Mesendoderm (in vitro differentiated cells): Measurements from ENCODE around the gene OLFM1.
A peak's percentile ranks its signal among the peaks of the same experiment; 100 is the strongest.

Source experiments
- DNase-seq: peaks from one replicate; pipeline ENCODE4 v3.0.0; 2013
- H2AK5ac ChIP-seq: 2 replicates; pipeline ENCODE4 v1.6.1; 2013; ENCODE audit warnings: low read length, inconsistent platforms
- H2BK120ac ChIP-seq: 2 replicates; pipeline ENCODE4 v1.6.1; 2013; ENCODE audit warnings: low read depth, mild to moderate bottlenecking, low read length, moderate library complexity, mixed read lengths
- H2BK15ac ChIP-seq: replicated peaks from 2 replicates; pipeline ENCODE4 v1.6.1; 2013; ENCODE audit warnings: low read depth, mild to moderate bottlenecking, moderate library complexity
- H2BK5ac ChIP-seq: 2 replicates; pipeline ENCODE4 v1.6.1; 2013; ENCODE audit warnings: low read length, inconsistent platforms
- H3K18ac ChIP-seq: 2 replicates; pipeline ENCODE4 v1.6.1; 2013; ENCODE audit warnings: mild to moderate bottlenecking, low read length, mixed read lengths
- H3K23ac ChIP-seq: one replicate; pipeline ENCODE4 v1.6.1; 2013; ENCODE audit warnings: low read length
- H3K27ac ChIP-seq: 2 replicates; pipeline ENCODE4 v1.5.1; 2013; ENCODE audit warnings: low read depth, mild to moderate bottlenecking, inconsistent platforms, low read length, moderate library complexity
- H3K27me3 ChIP-seq: 2 replicates; pipeline ENCODE4 v1.6.1; 2013; ENCODE audit warnings: low read length, control low read depth, mild to moderate bottlenecking, inconsistent platforms; ENCODE audit not compliant: insufficient read depth, poor library complexity
- H3K36me3 ChIP-seq: 2 replicates; pipeline ENCODE4 v1.6.1; 2013; ENCODE audit warnings: low read length, inconsistent platforms; ENCODE audit not compliant: control insufficient read depth, insufficient read depth
- H3K4ac ChIP-seq: one replicate; pipeline ENCODE4 v1.6.1; 2013; ENCODE audit warnings: low read depth, mild to moderate bottlenecking, low read length, moderate library complexity
- H3K4me1 ChIP-seq: 2 replicates; pipeline ENCODE4 v1.6.1; 2013; ENCODE audit warnings: low read depth, low read length, inconsistent platforms; ENCODE audit not compliant: control insufficient read depth
- H3K4me2 ChIP-seq: 2 replicates; pipeline ENCODE4 v1.6.1; 2013; ENCODE audit warnings: low read length
- H3K4me3 ChIP-seq: 2 replicates; pipeline ENCODE4 v1.5.1; 2013; ENCODE audit warnings: mild to moderate bottlenecking, low read length
- H3K56ac ChIP-seq: one replicate; pipeline ENCODE4 v1.6.1; 2013; ENCODE audit warnings: low read length
- H3K79me1 ChIP-seq: 2 replicates; pipeline ENCODE4 v1.6.1; 2013; ENCODE audit warnings: low read length, inconsistent platforms
- H3K79me2 ChIP-seq: 2 replicates; pipeline ENCODE4 v1.6.1; 2013; ENCODE audit warnings: mild to moderate bottlenecking, low read length; ENCODE audit not compliant: control insufficient read depth, insufficient read depth
- H3K9ac ChIP-seq: 2 replicates; pipeline ENCODE4 v1.6.1; 2013; ENCODE audit warnings: low read length, inconsistent platforms
- H4K5ac ChIP-seq: one replicate; pipeline ENCODE4 v1.6.1; 2013; ENCODE audit warnings: low read length
- H4K8ac ChIP-seq: one replicate; pipeline ENCODE4 v1.6.1; 2013; ENCODE audit warnings: low read depth, mild to moderate bottlenecking, control low read depth, low read length, moderate library complexity
- WGBS: extraction: QIAGEN DNeasy Blood & Tissue Kit; methylation state at CpG from one replicate; pipeline ENCODE4 v1.1.7; 2013; ENCODE audit warnings: low lambda C conversion rate, missing lambda C conversion rate; ENCODE audit not compliant: insufficient coverage; ENCODE audit errors: extremely low coverage; 5-methylcytosine and 5-hydroxymethylcytosine counted together

OLFM1 gene

DNA sequence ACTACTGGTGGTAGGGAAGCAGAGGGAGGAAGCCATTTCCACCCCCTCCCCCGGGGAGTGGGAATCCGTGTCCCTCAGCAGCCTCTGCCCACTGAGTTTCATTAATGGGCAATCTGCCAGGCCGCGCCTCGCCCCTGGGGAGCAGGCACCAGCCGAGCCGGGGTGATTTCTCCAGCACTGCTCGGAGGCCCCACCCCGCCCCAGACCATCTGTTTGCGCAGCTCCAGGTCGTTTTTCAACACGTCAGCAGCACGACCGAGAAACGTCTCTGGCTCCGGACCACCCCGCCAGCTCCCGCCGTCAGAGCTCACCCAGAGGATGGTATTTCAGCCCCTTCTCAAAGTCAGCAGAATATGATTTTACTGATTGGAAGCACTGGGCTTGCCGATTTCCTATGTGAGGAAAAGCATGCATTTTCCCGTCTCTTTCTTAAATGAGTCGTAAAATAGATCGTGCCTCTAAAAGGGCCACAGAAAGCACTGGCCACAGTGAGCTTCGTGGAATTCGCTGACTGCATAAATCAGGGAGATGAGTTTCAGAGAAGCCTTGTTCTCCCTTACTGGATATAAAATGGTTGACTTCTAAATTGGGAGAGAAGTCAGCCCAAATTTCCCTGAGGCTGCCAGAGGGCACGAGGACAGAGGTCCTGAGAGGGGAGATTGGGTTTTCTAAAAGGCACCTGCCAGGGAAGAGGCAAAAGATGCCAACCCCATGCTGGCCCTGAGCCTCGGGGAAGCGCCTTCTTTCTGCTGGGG is 47.0 kb downstream of the OLFM1 start:
- Histone ChIP-seq H3K4me2 (no peak overlapping the region), H2AK5ac (no peak overlapping the region), H2BK15ac (no peak overlapping the region), H3K27me3 (no peaks in the 10 kb centered on the region), H3K4ac (no peak overlapping the region), H3K23ac (no peak overlapping the region), H4K8ac (no peak overlapping the region), H2BK120ac (no peak overlapping the region), H3K56ac (no peak overlapping the region), H3K79me2 (no peaks in the 10 kb centered on the region), H3K4me3 (no peak overlapping the region), H2BK5ac (no peak overlapping the region), H3K79me1 (no peaks in the 10 kb centered on the region), H3K27ac (no peak overlapping the region), H3K4me1 (peaks cover 9% of the 10 kb centered on the region), H3K9ac (no peak overlapping the region), H3K18ac (no peak overlapping the region), H4K5ac (no peak overlapping the region), H3K36me3 (no peaks in the 10 kb centered on the region)
- DNase-seq = no peak
- WGBS = no CpG with 5 or more reads among the region's 28 CpGs

DNA sequence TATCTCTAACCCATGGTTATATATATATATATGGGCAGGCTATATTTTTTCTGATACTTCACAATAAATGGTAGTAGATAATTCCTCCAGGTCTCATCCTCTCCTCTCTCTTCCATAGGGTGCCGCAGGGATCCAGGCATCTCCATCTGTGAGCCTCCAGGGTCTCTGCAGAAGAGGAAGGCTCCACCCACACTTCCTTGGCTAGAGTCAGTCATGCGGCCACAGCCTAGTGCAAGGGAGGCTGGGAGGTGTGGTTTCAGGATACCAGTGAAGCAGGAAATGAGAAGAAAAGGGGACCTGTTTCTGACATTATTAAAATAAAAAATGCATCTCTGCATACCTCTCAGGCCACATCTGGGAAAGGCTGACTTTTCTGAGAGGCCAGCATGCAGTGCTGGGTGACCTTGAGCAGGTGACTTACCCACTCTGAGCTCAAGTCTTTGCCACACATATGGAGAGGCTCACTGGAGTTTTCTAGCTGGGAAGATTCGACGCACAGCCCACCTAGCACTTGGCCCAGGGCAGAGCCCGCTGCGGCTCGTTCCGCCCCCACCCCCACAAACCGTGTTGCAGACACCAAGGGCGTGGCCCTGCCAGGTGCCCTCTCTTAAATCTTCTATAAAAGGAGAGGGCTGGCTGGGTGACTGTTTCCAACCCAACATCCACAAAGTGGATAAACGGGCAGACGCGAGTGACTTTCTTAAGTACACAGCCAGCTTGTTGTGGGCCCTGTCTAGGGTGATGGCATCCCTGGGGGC is 47.9 kb downstream of the OLFM1 start:
- no peaks in the 10 kb centered on the region for H3K27me3 ChIP-seq
- no peak overlapping the region for H2BK5ac ChIP-seq
- no peaks in the 10 kb centered on the region for H3K79me2 ChIP-seq
- no peak overlapping the region for H4K5ac ChIP-seq
- no peak overlapping the region for H3K9ac ChIP-seq
- no peak overlapping the region for H3K4me2 ChIP-seq
- no peaks in the 10 kb centered on the region for H3K79me1 ChIP-seq
- no peak overlapping the region for H2AK5ac ChIP-seq
- no peak overlapping the region for H2BK120ac ChIP-seq
- H3K4ac ChIP-seq = no peak overlapping the region
- H3K56ac ChIP-seq = no peak overlapping the region
- no peak overlapping the region for H3K4me3 ChIP-seq
- WGBS = no CpG with 5 or more reads among the region's 13 CpGs
- no peaks in the 10 kb centered on the region for H3K36me3 ChIP-seq
- H2BK15ac ChIP-seq = no peak overlapping the region
- DNase-seq = peak; percentile 13
- no peak overlapping the region for H4K8ac ChIP-seq
- H3K23ac ChIP-seq = no peak overlapping the region
- no peak overlapping the region for H3K27ac ChIP-seq
- H3K18ac ChIP-seq = no peak overlapping the region
- peaks cover 9% of the 10 kb centered on the region for H3K4me1 ChIP-seq

DNA sequence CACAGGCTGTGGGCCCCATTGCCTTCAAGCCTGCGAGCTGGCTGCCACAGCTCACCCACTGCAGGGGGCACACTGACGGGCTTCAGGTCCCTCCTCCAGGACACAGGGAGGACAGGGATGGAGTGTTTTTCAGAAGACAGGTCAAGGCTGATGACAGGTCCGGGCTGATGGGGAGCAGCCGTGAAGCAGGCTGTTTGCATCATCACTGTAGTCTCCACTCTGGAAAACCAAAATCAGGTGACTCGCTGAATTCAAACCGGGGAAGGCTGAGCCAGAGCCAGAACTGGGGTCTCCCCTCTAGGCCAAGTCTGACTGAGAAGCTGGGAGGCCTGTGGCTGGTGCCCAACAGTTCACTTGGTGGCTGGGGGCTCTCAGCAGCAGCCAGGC is 48.5 kb downstream of the OLFM1 start:
- Histone ChIP-seq H2BK5ac (peak overlapping the region; percentile 20), H3K23ac (no peak overlapping the region), H3K4me3 (no peak overlapping the region), H4K8ac (no peak overlapping the region), H3K9ac (no peak overlapping the region), H3K36me3 (no peaks in the 10 kb centered on the region), H3K27me3 (no peaks in the 10 kb centered on the region), H3K18ac (peak overlapping the region; percentile 44), H3K27ac (no peak overlapping the region), H3K79me1 (no peaks in the 10 kb centered on the region), H3K4me1 (peaks cover 9% of the 10 kb centered on the region), H2AK5ac (no peak overlapping the region), H2BK15ac (no peak overlapping the region), H3K4ac (no peak overlapping the region), H2BK120ac (no peak overlapping the region), H3K4me2 (no peak overlapping the region), H4K5ac (no peak overlapping the region), H3K79me2 (no peaks in the 10 kb centered on the region), H3K56ac (peak overlapping the region; percentile 2)
- no peak for DNase-seq
- no CpG with 5 or more reads among the region's 6 CpGs for WGBS

DNA sequence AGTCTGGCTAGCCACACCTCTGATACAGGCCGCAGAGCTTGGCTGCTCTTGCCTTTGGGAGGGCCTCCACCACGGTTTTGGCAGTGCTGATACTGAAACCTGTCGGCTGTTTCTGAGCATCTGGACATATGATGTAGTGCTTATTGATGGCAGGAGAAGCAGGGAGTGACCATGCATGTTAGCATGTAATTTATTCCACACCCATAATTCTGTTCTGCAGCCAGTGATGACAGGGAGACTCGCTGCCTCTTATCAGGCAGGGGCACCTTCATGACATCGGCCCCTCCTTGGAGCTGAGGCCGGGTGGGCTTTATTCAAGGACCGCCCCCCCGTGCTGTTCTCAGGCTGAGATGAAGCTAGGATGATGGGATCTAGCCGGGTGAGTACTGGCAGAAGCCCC is 49.0 kb downstream of the OLFM1 start:
- Histone ChIP-seq H2BK15ac (no peak overlapping the region), H3K56ac (peak overlapping the region; percentile 2), H2AK5ac (peak overlapping the region; percentile 55), H3K79me2 (no peaks in the 10 kb centered on the region), H3K4me1 (peaks cover 9% of the 10 kb centered on the region), H4K5ac (no peak overlapping the region), H3K9ac (no peak overlapping the region), H3K4me2 (no peak overlapping the region), H3K23ac (no peak overlapping the region), H3K18ac (peak overlapping the region; percentile 62), H3K79me1 (no peaks in the 10 kb centered on the region), H3K36me3 (no peaks in the 10 kb centered on the region), H3K4me3 (no peak overlapping the region), H2BK5ac (peak overlapping the region; percentile 88), H3K27me3 (no peaks in the 10 kb centered on the region), H4K8ac (no peak overlapping the region), H3K27ac (peak overlapping the region; percentile 91), H3K4ac (no peak overlapping the region), H2BK120ac (no peak overlapping the region)
- WGBS = no CpG with 5 or more reads among the region's 9 CpGs
- no peak for DNase-seq

DNA sequence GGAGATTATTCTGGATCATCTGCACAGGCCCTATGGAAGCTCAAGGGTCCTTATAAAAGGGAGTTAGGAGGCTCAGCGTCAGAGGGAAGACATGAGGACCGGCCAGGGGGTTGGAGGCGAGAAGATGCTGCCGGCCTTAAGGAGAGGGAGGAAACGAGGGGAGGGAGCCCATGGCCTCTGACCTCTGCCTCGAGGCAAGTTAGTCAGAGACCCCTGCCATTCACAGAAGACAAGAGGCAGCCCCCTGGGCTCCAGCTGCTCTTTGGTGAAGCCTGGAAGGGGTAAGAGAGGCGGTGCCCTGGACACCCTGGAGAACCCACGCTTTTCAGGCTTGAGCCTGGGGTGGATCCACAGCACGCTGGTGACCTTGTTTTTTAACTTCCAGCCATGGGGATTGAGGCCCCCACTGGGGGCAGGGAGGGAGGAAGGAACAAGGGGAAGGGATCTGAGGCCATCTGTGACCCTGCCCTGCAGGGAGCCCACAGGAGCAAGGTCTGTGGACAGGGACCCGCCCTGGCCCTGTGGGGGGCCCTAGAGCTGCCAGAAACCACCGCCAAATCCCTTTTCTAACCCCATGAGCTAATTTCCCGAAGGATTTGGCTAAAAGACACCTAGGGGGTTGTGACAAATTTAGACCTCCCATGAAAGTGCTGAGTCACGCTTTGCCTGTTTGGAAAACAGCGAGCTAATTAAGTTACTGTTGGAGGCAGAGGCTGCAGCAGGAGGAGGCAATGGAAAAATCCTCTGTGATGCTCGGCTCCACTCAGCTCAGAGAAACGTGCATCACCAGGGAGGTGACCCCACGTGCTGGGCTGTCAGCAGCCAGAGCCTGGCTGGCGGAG is 49.7 kb downstream of the OLFM1 start:
- H3K27me3 ChIP-seq = no peaks in the 10 kb centered on the region
- H3K9ac ChIP-seq = peak overlapping the region; percentile 20
- peaks cover 9% of the 10 kb centered on the region for H3K4me1 ChIP-seq
- peak; percentile 95 for DNase-seq
- H4K8ac ChIP-seq = no peak overlapping the region
- no peak overlapping the region for H3K4me3 ChIP-seq
- no peak overlapping the region for H3K4me2 ChIP-seq
- H2AK5ac ChIP-seq = peak overlapping the region; percentile 55
- WGBS = no CpG with 5 or more reads among the region's 18 CpGs
- H3K79me1 ChIP-seq = no peaks in the 10 kb centered on the region
- H2BK5ac ChIP-seq = peak overlapping the region; percentile 93
- H3K27ac ChIP-seq = peak overlapping the region; percentile 91
- peak overlapping the region; percentile 76 for H3K4ac ChIP-seq
- H3K23ac ChIP-seq = no peak overlapping the region
- H2BK120ac ChIP-seq = peak overlapping the region; percentile 17
- H3K36me3 ChIP-seq = no peaks in the 10 kb centered on the region
- no peaks in the 10 kb centered on the region for H3K79me2 ChIP-seq
- peak overlapping the region; percentile 83 for H3K18ac ChIP-seq
- no peak overlapping the region for H2BK15ac ChIP-seq
- H3K56ac ChIP-seq = peak overlapping the region; percentile 81
- H4K5ac ChIP-seq = peak overlapping the region; percentile 13
